Suprapubic skin (tissue), 3 donors: Measurements from ENCODE around the gene TOX3.

Experiments
- CTCF ChIP-seq, 2 donors: fragments of 200-600 bp in 1 of 2; fragments of 450-650 bp in 1 of 2; sonication (generic) in 1 of 2; IDR thresholded peaks; one replicate each; pipeline ENCODE4 v1.5.1; 2016 to 2019; ENCODE audit warnings: antibody characterized with exemption in 2 of 2, mild to moderate bottlenecking in 1 of 2, moderate library complexity in 1 of 2
- POLR2A ChIP-seq, 2 donors: fragments of 450-650 bp; IDR thresholded peaks; one replicate each; pipeline ENCODE4 v1.6.1; 2017; ENCODE audit warnings: antibody characterized with exemption in 2 of 2, mild to moderate bottlenecking in 2 of 2, moderate library complexity in 2 of 2

GRCh38 chr16:52535076-52535475, 11.9 kb downstream of the TOX3 start:
- no peak for TF ChIP-seq CTCF (IDR thresholded peaks at IDR 0.05)
- TF ChIP-seq POLR2A (IDR thresholded peaks at IDR 0.05) = no peak
